Spleen (tissue), 7 donors: ENCODE results near the gene ARHGEF28.

ENCODE experiments used
- CTCF ChIP-seq, 11 experiments: fragments of 200-600 bp in 7 of 11; fragments of 450-650 bp in 4 of 11; sonication (generic) in 4 of 11; IDR thresholded peaks in 8 of 11; conservative IDR thresholded peaks in 3 of 11; 1 replicate in 7 of 11; 2 replicates in 4 of 11; pipeline versions ENCODE4 v1.4.0 to v1.8.0; 2016 to 2021; ENCODE audit warnings: antibody characterized with exemption in 11 of 11, inconsistent platforms in 4 of 11, mild to moderate bottlenecking in 1 of 11
- POLR2A ChIP-seq, 3 donors: fragments of 450-650 bp; IDR thresholded peaks; one replicate each; pipeline ENCODE4 v1.5.1; 2017; ENCODE audit warnings: antibody characterized with exemption in 3 of 3, mild to moderate bottlenecking in 1 of 3
- POLR2AphosphoS5 ChIP-seq, 3 donors: sonication (generic); formaldehyde crosslinking; IDR thresholded peaks; one replicate each; pipeline ENCODE4 v1.5.1; 2017; ENCODE audit warnings: antibody characterized with exemption in 3 of 3
- donor health status: DM: no; HTN: no; CAD: no; lungs with moderate emphysema.
- donor health status: DM: no; HTN: no; CAD: no.
- donor health status: DM: no; HTN: no; CAD: no.

DNA sequence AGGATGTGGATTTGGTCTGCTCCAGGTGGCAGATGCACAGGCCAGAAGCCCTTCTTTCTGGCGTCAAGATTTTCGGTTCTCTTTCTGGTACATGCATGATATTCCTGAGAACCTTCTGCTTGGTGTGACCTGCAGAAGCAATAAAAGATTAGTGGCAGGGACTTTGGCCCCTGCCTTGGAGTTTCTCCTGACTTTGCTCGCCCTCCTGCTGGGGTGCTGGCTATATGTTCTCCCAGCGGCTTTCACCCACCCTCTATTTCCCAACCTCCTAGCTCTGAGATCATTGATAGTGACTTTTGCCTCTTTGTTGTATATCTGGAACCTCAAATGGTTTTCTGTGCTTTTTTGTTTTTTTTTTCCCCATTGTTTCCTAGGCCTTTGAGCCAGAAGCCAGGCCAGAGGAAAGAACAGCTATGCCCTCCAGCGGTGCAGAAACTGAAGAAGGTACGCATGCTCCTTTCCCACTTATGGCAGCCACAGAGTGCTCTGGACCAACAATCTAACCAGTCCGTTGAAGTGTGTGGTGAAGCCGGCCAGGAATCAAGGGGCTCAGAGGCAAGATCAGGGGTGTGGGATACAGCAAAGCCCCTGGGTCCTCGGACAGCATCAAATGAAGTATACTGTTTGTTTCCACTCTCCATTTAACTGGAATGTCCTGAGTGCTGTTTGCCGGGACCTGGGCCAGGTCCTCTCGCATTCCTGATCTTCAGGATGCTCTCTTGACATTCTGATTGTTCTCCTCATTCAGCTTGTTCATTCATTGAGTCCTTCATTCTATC is 154.5 kb downstream of the ARHGEF28 start:
- TF ChIP-seq POLR2A (IDR thresholded peaks at IDR 0.05) (no peak), POLR2AphosphoS5 (IDR thresholded peaks at IDR 0.05) (no peak), CTCF (IDR thresholded peaks at IDR 0.05 in 8 of 11, conservative IDR thresholded peaks at IDR 0.05 in 3 of 11) (no peak)
